H54 (cell line): ENCODE results near the gene ADIPOQ.
"Not testable (repeated sequence)": the region's sequence is repeated elsewhere in the genome, so short reads cannot be mapped to it uniquely, and the experiment has no call there.

ENCODE experiments used
- DNase-seq: peaks from one replicate; pipeline ENCODE4 v3.0.0; 2011; ENCODE audit warnings: low spot score, mixed read lengths; ENCODE audit not compliant: insufficient read length
- FAIRE-seq: peaks from 3 replicates; lab custom pipeline; 2011; peaks lifted over from hg19 to GRCh38; lab: Jason Lieb, UNC
- POLR2A ChIP-seq: IDR thresholded peaks from 2 replicates; pipeline ENCODE4 v1.6.1; 2011; ENCODE audit warnings: low read depth, mild to moderate bottlenecking, low read length

The ADIPOQ gene

DNA sequence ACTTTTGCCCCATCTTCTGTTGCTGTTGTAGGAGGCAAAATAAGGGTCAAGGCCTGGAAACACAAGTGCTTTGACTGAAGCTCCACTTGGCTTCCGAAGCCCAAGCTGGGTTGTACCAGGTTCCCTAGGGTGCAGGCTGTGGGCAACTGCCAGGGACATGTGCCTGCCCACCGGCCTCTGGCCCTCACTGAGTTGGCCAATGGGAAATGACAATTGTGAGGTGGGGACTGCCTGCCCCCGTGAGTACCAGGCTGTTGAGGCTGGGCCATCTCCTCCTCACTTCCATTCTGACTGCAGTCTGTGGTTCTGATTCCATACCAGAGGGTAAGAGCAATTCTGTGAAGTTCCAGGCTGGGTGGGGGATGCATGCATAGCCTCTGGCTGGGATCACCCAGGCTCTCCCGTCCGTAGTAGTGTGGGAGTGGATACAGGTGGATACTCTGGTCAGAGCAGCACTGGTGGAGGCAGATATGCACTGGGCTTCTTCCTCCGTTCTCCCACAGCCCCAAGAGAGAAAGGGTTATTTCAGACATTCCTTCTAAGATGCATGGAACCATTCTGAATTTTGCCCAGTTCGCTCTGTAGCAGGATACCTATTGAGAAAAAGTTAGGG is at the start of gene ADIPOQ:
ADIPOQ (plus strand) TSS at position 285 of the 613 bp plus-strand sequence. CDS start 10,349 bp downstream, outside the sequence.
- TF ChIP-seq POLR2A: no peak
- FAIRE-seq (no peak), DNase-seq (no peak)

DNA sequence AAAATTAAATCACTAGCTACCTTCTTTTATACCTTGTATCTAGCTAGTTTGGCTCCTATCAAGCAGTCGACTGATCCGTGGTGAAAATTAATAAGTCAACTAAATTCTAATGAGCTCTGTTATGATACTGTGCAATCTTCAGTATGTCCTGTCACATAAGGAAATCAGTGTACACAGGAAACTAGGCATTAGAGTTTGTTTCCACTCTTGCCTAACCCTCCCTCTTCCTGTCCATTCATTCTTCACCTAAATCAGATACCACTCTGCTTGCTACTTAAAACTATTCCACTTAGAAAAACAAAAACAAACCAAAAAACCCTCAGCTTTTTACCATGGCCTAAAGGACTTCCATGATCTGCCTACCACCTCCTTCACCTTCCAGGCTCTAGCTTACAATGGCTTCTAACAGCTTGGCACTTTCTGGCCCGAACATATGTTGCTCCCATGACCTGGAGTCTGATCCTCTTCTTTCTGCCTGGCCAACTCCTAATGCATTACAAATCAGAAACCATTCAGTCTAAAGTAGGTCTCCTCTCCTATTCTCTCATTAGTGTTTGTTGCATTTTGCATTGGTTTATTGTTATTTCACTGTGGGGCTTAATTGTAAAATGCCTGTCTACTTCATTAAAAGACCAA is 44.2 kb upstream of the ADIPOQ start:
- DNase-seq (no peak), FAIRE-seq (peak; percentile 89)
- no peak for TF ChIP-seq POLR2A

DNA sequence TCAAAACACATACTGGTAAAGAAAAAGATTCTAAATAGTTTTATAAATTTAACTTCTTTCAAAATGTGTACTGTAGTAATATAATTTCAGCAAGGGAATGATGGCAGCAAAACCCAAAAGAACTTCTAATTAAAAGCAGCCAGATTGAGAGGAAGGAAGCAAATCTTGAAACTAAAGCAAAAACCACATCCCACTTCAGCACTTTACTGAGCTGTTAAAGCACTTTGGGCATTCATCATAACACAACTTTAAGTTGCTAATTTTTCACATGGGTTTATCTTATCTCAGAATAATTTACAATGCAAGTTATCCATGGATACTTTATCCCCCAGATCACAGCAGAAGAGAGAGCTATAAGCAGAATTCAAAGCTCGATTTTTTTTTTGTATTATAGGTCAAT is 42.2 kb upstream of the ADIPOQ start:
- no peak for FAIRE-seq
- DNase-seq: no peak
- no peak for TF ChIP-seq POLR2A

DNA sequence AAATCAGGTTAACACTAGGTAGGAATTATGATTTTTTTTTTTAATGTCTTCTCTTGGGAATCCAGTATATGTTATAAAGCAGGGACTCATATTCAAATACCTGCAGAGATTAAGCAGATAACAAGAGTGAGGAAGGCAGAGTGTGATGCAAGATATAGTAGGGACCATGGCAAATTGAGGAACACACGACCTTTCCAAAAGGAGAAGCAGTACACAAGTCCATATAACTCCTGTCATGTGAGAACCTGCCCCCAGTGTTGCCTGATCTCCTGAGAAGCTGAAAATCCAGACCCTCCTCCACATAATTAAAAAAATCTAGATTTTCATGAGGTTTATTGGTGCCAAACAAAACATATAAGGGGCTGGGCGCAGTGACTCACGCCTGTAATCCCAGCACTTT is 39.8 kb upstream of the ADIPOQ start:
- no peak for FAIRE-seq
- no peak for TF ChIP-seq POLR2A
- DNase-seq: no peak

DNA sequence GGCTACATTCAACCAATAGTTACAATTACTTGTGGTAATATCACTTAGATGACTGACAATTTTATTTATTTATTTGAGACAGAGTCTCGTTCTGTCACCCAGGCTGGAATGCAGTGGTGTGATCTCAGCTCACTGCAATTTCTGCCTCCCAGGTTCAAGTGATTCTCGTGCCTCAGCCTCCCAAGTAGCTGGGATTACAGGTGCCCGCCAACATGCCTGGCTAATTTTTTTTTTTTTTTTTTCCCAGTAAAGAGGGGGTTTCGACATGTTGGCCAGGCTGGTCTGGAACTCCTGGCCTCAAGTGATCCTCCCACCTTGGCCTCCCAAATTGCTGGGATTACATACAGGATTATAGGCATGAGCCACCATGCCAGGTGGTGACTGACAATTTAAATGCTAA is 39.1 kb upstream of the ADIPOQ start:
- FAIRE-seq, DNase-seq: not testable (repeated sequence)

DNA sequence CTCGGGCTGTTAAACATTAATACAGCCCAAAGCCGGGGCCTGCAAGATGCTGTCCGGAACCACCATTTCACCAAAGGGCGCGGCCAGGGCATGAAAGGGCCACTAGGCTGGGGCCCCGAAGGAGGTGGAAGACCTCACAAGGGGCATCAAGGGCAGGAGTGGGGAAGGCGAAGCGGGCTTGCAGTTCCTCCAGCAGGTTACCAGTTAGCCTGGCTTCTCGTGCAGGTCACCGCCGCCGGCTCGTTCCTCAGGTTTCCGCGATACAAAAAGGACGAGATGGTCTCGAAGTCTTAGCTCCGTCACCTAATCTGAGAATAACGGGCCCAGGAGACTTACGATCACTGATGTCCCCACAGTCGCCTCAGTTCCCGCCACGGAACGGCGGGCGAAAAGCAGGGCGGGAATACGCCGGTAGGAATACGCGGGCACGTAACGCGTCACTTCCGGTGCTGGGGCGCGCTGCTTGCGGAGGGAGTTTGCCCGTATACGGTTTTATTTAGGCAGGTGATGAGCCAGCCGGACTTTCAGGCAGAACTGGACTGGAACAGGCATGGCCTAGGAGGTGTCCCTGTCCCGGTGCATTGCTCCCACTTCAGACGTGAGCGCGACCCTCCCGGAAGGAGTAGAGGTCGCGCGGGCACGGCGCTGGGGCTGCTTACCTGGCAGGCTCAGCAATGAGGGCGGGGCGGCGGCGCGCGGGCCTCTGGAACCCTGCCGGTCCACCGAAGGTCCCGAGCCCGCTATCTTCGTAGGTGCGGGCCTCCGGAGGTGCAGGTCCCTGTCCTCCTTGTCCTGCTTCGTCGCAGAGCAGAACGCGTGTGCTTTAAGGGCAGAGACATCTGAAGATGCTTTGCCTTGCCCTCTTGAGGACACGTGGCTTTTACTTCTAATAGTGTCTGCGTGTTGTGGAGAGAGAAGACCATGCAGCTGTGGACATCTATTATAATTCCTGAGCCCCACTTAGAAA is 36.1 kb upstream of the ADIPOQ start, which contains the start of gene RFC4:
RFC4 (minus strand) TSS at position 394 of the 967 bp plus-strand sequence. CDS start 1,769 bp downstream, outside the sequence.
- peak; percentile 78 for FAIRE-seq
- peak; percentile 75 for TF ChIP-seq POLR2A
- DNase-seq: peak; percentile 87

DNA sequence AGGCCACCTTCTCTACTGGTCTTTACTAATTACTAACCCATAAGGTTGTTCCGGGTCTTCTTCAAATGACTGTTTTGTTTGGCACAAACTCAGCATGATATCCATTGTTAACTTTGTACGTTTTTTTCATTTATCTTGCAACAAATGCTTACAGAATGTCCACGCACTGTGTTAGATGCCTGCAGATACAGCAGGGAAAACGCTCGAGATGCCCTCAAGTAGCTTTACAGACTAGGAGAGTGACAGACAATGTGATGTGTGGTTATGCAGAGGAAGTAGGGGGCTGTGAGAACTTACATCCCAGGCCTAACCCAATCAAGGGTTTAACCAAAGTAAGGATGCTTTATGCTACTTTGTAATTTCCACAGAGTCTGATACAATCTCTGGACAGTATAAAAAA is 35.3 kb upstream of the ADIPOQ start:
- no peak for TF ChIP-seq POLR2A
- DNase-seq (no peak), FAIRE-seq (no peak)

DNA sequence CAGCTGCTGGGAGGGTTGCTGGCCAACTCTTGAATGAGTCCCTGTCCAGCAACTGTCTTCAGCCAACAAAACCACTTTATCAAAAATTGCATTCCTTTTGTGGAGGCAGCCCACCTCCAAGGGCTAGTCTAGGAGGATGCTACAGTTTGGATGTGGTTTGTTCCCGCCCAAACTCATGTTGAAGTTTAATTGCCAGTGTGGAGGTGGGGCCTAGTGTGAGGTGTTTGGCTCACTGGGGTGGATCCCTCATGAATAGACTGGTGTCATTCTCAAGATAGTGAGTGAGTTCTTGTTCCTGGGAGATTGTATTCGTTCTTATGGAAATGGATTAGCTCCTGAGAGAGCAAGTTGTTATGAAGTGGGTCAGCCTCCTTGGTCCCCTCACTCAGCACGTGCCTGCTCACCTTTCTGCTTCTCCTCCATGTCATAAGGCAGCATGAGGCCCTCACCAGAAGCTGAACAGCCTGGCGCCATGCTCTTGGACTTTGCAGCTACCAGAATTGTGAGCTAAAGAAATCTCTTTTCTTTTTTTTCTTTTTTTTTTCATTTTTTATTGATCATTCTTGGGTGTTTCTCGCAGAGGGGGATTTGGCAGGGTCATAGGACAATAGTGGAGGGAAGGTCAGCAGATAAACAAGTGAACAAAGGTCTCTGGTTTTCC is 32.0 kb upstream of the ADIPOQ start:
- TF ChIP-seq POLR2A: no peak
- DNase-seq (no peak), FAIRE-seq (no peak)

DNA sequence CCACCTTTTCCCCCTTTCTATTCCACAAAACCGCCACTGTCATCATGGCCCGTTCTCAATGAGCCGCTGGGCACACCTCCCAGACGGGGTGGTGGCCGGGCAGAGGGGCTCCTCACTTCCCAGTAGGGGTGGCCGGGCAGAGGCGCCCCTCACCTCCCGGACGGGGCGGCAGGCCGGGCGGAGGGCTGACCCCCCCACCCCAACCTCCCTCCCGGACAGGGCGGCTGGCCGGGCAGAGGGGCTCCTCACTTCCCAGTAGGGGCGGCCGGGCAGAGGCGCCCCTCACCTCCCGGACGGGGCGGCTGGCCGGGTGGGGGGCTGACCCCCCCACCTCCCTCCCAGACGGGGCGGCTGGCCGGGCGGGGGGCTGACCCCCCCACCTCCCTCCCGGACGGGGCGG is 31.2 kb upstream of the ADIPOQ start:
- not testable (repeated sequence) for DNase-seq, FAIRE-seq

DNA sequence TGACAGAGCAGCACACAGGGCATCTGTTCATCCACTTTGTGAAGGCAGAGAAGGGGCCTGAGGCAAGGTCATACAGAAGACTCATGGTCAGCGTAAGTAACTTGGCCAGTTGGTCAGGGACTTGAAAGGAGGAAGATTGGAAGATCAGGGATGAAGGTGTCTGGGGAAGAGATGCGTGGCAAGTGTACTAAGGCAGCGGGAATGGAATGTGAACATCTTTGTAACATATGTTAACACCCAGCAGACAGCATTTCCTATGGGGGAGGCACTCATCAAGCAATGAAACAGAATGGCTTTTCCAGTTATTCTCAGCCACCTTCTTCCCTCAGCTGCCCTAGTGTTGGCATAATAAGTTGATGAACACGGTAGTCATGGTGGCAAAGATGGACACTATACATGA is 28.4 kb upstream of the ADIPOQ start:
- TF ChIP-seq POLR2A: no peak
- no peak for FAIRE-seq
- no peak for DNase-seq

DNA sequence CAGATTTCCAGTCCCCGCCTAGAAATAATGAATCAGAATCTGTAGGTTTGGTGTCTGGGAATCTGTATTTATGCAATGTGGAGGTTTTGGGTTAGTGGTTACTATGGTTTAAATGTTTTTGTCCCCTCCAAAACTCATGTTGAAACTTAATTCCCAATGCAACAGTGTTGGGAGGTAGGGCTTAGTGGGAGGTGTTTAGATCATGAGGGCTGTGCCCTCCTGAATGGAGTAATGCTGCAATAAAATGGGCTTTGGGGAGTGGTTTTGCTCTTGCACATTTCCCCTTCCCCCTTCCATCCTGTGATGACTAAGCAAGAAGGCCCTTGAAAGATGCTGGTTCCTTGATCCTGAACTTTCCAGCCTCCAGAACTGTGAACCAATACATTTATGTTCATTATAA is 27.1 kb upstream of the ADIPOQ start:
- DNase-seq: peak; percentile 68
- TF ChIP-seq POLR2A: no peak
- FAIRE-seq: peak; percentile 79

DNA sequence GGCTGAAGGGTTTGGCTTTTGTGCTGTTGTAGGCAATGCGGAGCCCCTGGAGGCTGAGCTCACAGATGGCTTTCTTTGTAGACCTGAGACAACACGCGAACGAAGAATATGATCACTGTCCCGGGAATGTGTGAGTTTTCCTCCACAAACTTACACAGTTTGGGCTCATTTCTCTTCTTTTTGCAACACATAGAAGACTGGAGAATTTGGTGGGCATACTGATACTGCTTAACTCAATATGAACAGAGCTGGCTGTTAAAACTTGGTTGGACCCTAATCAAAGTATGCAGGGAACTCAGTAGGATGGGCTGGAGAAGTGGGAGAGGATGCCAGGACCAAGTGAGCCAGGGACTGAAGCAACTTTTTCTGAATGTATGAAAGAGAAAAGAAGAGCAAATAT is 24.0 kb upstream of the ADIPOQ start:
- DNase-seq (no peak), FAIRE-seq (no peak)
- TF ChIP-seq POLR2A: no peak

DNA sequence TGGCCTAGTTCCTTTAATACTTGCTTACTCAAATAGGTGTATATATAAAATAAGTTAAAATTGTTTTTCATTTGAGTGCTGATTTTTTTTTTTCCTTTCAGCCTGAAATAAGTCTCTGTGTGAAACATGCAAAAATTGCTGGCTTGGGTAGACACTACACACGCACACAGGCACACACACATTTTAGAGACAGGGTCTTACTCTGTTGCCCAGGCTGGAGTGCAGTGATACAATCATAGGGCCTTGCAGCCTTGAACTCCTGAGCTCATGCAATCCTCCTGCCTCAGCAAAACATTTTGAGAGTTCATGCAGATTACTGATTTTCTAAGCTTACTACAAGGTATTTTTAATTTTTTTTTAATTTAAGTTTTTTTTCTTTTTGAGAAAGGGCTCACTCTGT is 23.6 kb upstream of the ADIPOQ start:
- TF ChIP-seq POLR2A: no peak
- DNase-seq (no peak), FAIRE-seq (no peak)
